Measurements from ENCODE around the gene ACTRT3.

The ACTRT3 gene

GRCh38 chr3:169772897-169773816 is 3.8 kb upstream of the ACTRT3 start, which contains the start of gene MYNN (continued):
- no peak for TF ChIP-seq ZNF776 (tag by site-specific recombination; IDR thresholded peaks at IDR 0.05; ENCODE audit: borderline replicate concordance)
- no peak for TF ChIP-seq ZNF596 (tag by site-specific recombination; IDR thresholded peaks at IDR 0.05)
- TF ChIP-seq ZNF571 (tag by site-specific recombination; IDR thresholded peaks at IDR 0.05) = no peak
- TF ChIP-seq, protein P1, sequence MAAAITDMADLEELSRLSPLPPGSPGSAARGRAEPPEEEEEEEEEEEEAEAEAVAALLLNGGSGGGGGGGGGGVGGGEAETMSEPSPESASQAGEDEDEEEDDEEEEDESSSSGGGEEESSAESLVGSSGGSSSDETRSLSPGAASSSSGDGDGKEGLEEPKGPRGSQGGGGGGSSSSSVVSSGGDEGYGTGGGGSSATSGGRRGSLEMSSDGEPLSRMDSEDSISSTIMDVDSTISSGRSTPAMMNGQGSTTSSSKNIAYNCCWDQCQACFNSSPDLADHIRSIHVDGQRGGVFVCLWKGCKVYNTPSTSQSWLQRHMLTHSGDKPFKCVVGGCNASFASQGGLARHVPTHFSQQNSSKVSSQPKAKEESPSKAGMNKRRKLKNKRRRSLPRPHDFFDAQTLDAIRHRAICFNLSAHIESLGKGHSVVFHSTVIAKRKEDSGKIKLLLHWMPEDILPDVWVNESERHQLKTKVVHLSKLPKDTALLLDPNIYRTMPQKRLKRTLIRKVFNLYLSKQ (tag by site-specific recombination; IDR thresholded peaks at IDR 0.05; ENCODE audit: borderline replicate concordance) = no peak
- peak; percentile 85; the same call in 1 of the 2 replicates for TF ChIP-seq ZEB2 (tag by site-specific recombination; IDR thresholded peaks at IDR 0.05)
- TF ChIP-seq ZFHX2 (tag by site-specific recombination; conservative IDR thresholded peaks at IDR 0.05) = peak; percentile 55
- TF ChIP-seq TRIM28 (IDR thresholded peaks at IDR 0.05; ENCODE audit: borderline replicate concordance, low read length) = no peak

DNA sequence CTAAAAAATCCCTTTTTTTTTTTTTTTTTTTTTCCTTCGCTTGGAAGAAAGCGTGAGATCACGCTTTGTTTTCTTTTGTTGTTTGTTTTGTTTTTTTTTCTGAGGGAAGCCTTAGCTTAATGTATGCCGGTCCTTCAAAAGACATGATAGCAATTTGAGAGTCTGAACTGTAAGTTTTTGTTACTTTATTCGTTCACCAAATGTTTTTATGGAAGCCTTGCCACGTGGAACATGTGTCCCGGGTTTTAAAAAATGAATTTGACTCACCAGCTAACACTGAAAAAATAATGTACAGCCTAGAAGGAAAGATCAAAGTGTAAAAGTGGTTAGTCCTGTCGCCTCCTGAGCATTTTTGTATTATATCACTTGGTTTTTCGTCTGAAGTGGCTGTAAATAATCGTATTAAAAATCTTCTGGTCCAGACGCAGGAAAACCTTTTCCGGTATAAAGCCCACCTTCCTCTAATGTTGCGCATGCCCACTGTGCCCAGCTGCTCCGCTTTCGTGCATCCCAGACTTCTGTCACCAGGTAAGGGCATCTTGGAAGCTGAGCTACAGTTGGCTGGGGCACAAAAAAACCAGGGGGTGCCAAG is 3.0 kb upstream of the ACTRT3 start:
- POLR2A ChIA-PET = interaction anchor here (0.8 to 2.6 kb wide), 3 partner anchors 40 to 625 kb away, joined by 3 to 6 read pairs (median 4); partner anchors contain the start of genes LRRC34, LRRIQ4 and SEC62
- CTCF ChIA-PET = interaction anchor here (0.7 to 0.8 kb wide), 2 partner anchors 10 to 64 kb away, joined by 3 read pairs; no protein-coding TSS in a partner anchor
- Histone ChIP-seq H3K27ac (ENCODE audit: extremely low read depth, low read depth, low read length) (peak overlapping the region; percentile 64), H3K9me3 (ENCODE audit: control insufficient read depth, insufficient read depth, low read depth, low read length) (no peaks in the 10 kb centered on the region), H3K4me3 (ENCODE audit: low read depth, low read length) (peak overlapping the region; percentile 93), H3K4me1 (ENCODE audit: control insufficient read depth, insufficient read depth, low read length) (no peaks in the 10 kb centered on the region), H3K36me3 (ENCODE audit: control insufficient read depth in 2 of 2, insufficient read depth in 1 of 2, low read length in 2 of 2) (peaks cover 0 to 30% of the 10 kb centered on the region in 2 experiments)
- TF ChIP-seq ZNF423 (tag by site-specific recombination; IDR thresholded peaks at IDR 0.05) = no peak
- 0 out of 2 replicates have a peak, but pooled peaks have one; percentile 32 for TF ChIP-seq REPIN1 (tag by site-specific recombination; IDR thresholded peaks at IDR 0.05; ENCODE audit: low read depth)
- TF ChIP-seq ATF2 (tag by site-specific recombination; IDR thresholded peaks at IDR 0.05; ENCODE audit: low read depth) = peak; percentile 43; the same call in 1 of the 2 replicates
- TF ChIP-seq, protein P2, sequence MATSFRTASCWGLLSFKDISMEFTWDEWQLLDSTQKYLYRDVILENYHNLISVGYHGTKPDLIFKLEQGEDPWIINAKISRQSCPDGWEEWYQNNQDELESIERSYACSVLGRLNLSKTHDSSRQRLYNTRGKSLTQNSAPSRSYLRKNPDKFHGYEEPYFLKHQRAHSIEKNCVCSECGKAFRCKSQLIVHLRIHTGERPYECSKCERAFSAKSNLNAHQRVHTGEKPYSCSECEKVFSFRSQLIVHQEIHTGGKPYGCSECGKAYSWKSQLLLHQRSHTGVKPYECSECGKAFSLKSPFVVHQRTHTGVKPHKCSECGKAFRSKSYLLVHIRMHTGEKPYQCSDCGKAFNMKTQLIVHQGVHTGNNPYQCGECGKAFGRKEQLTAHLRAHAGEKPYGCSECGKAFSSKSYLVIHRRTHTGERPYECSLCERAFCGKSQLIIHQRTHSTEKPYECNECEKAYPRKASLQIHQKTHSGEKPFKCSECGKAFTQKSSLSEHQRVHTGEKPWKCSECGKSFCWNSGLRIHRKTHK (tag by site-specific recombination; IDR thresholded peaks at IDR 0.05) = no peak
- peak; percentile 85 for TF ChIP-seq ZNF2 (tag by site-specific recombination; IDR thresholded peaks at IDR 0.05)
- TF ChIP-seq TRIM28 (IDR thresholded peaks at IDR 0.05; ENCODE audit: borderline replicate concordance, low read length) = no peak
- peak; percentile 77; the same call in 1 of the 2 replicates for TF ChIP-seq ZNF629 (tag by site-specific recombination; IDR thresholded peaks at IDR 0.05)
- peak; percentile 68; the same call in 1 of the 2 replicates for TF ChIP-seq KLF17 (tag by site-specific recombination; IDR thresholded peaks at IDR 0.05)
- TF ChIP-seq ZNF391 (tag by site-specific recombination; IDR thresholded peaks at IDR 0.05; ENCODE audit: borderline replicate concordance, low read depth) = peak; percentile 97
- TF ChIP-seq PRDM1 (tag by site-specific recombination; IDR thresholded peaks at IDR 0.05) = peak; percentile 48; the same call in 1 of the 2 replicates
- TF ChIP-seq ZNF558 (tag by site-specific recombination; IDR thresholded peaks at IDR 0.05) = peak; percentile 58; the same call in 1 of the 2 replicates
- peak; percentile 74 for TF ChIP-seq SP7 (tag by site-specific recombination; IDR thresholded peaks at IDR 0.05)
- no peak for TF ChIP-seq ZNF148 (tag by site-specific recombination; IDR thresholded peaks at IDR 0.05; ENCODE audit: borderline replicate concordance)
- 0 out of 2 replicates have a peak, but pooled peaks have one; percentile 6 for TF ChIP-seq GLI4 (tag by site-specific recombination; IDR thresholded peaks at IDR 0.05)
- 0 out of 2 replicates have a peak, but pooled peaks have one; percentile 15 for TF ChIP-seq ZNF366 (tag by site-specific recombination; conservative IDR thresholded peaks at IDR 0.05)
- TF ChIP-seq ZXDB (tag by site-specific recombination; IDR thresholded peaks at IDR 0.05) = peak; percentile 44; the same call in 1 of the 2 replicates
- TF ChIP-seq KLF8 (tag by site-specific recombination; IDR thresholded peaks at IDR 0.05) = 0 out of 2 replicates have a peak, but pooled peaks have one; percentile 31
- 0 out of 2 replicates have a peak, but pooled peaks have one; percentile 61 for TF ChIP-seq ZSCAN23 (tag by site-specific recombination; IDR thresholded peaks at IDR 0.05)

Data from HEK293 (cell line).